ENCODE measurements around the gene DAGLA.

DNA sequence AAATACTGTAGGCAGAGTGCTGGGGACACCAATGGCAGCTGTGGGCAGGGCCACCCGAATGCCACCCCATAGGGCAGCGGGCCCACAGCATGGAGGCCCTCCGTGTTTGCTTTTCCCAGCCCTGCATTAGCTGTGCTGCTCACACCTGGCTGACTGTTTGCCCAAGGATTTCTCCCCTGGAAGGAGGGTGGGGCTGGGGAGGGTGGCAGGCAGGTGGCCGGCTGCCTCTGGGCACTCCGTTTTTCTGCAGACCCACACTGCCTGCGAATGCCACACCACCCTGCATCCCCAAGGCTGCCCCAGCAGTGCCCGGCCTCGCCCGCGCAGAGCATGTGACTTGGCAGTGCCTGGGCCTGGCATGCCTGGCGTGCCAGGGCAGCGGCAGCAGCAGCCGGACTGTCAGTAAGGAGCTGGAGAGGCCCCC lies 19.6 kb downstream of the DAGLA start:
- TF ChIP-seq, protein P1, sequence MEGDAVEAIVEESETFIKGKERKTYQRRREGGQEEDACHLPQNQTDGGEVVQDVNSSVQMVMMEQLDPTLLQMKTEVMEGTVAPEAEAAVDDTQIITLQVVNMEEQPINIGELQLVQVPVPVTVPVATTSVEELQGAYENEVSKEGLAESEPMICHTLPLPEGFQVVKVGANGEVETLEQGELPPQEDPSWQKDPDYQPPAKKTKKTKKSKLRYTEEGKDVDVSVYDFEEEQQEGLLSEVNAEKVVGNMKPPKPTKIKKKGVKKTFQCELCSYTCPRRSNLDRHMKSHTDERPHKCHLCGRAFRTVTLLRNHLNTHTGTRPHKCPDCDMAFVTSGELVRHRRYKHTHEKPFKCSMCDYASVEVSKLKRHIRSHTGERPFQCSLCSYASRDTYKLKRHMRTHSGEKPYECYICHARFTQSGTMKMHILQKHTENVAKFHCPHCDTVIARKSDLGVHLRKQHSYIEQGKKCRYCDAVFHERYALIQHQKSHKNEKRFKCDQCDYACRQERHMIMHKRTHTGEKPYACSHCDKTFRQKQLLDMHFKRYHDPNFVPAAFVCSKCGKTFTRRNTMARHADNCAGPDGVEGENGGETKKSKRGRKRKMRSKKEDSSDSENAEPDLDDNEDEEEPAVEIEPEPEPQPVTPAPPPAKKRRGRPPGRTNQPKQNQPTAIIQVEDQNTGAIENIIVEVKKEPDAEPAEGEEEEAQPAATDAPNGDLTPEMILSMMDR (IDR thresholded peaks at IDR 0.05), result no peak
- TF ChIP-seq POLR2A (IDR thresholded peaks at IDR 0.05), result no peak
